Neural progenitor cell (in vitro differentiated cells): ENCODE measurements around the gene BUD13.

ENCODE experiments used
- CTCF ChIP-seq: fragments of 200-600 bp; sonication (generic); IDR thresholded peaks from 2 replicates; pipeline ENCODE4 v1.5.1; 2017; ENCODE audit warnings: antibody characterized with exemption, mild to moderate bottlenecking
- EZH2 ChIP-seq: fragments of 200-600 bp; sonication (generic); IDR thresholded peaks from 2 replicates; pipeline ENCODE4 v1.6.1; 2017; ENCODE audit warnings: antibody characterized with exemption, mild to moderate bottlenecking, moderate library complexity
- EZH2phosphoT487 ChIP-seq: fragments of 200-600 bp; sonication (generic); IDR thresholded peaks from 2 replicates; pipeline ENCODE4 v1.6.1; 2017; ENCODE audit warnings: antibody characterized with exemption

DNA sequence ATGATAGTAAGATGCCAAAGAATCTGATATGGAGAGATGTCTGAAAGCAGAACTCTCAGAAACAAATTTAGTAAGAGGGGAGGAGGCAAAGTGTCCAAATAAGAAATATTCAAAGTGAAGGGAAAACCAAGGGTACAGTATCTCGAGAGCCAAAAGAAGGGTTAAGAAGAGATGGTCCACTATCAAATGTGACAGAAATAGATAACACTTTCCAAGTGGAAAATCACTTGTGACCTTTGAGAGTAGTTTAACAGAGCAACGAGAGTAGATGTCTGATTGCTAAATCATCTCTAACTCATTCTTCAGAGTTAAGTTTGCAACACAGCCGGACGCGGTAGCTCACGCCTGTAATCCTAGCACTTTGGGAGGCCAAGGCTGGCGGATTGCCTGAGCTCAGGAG, 4.3 kb upstream of the BUD13 start:
- TF ChIP-seq CTCF (no peak), EZH2 (no peak), EZH2phosphoT487 (no peak)
